GM12878 (cell line): ENCODE results near the gene IL26. TPM values are rescaled to one million over a fixed set of nuclear protein-coding genes. Genes with fewer than 3 reads are reported as not detected.

Experiments
- ATAC-seq: fragments of 200-7000 bp; cut with Tn5 transposase; 3 replicates; pipeline ENCODE4 v1.9.1; 2020; ENCODE audit warnings: mild to moderate bottlenecking, moderate library complexity
- BruUV-seq: library from RNA; stranded (reverse); fragments of 400-500 nt; replicated peaks from 2 replicates; lab custom pipeline; 2021; lab: Mats Ljungman, UMichigan
- CTCF ChIA-PET: fragments of 300-600 bp; sonication (Branson Sonifier 250); formaldehyde crosslinking; extraction: SDS; loops from one replicate; lab custom pipeline; 2021; ENCODE audit warnings: inconsistent platforms; lab: Yijun Ruan, JAX
- POLR2A ChIA-PET: fragments of 350-600 bp; formaldehyde crosslinking; extraction: SDS; loops from one replicate; lab custom pipeline; 2021; ENCODE audit warnings: inconsistent platforms; lab: Charles Lee
- RAD21 ChIA-PET: fragments of 300-600 bp; sonication (Branson Sonifier 250); formaldehyde crosslinking; loops from one replicate; lab custom pipeline; 2023; ENCODE audit warnings: antibody characterized with exemption; ENCODE audit not compliant: unreplicated experiment; lab: Charles Lee
- SMC1A ChIA-PET: fragments of 300-600 bp; sonication (Branson Sonifier 250); formaldehyde crosslinking; loops from one replicate; lab custom pipeline; 2023; ENCODE audit not compliant: unreplicated experiment, uncharacterized antibody; lab: Charles Lee
- DNase-seq: peaks from one replicate; pipeline ENCODE4 v3.0.0-alpha.2; 2011; ENCODE audit warnings: low read depth, low spot score
- FAIRE-seq: peaks from 3 replicates; lab custom pipeline; 2011; peaks lifted over from hg19 to GRCh38; lab: Jason Lieb, UNC
- H2AFZ ChIP-seq: 2 replicates; pipeline ENCODE4 v1.6.0; 2011; ENCODE audit warnings: low read depth, low read length, control low read depth; ENCODE audit not compliant: control insufficient read depth
- H3K27ac ChIP-seq: 2 replicates; pipeline ENCODE4 v1.5.1; 2011; ENCODE audit warnings: control low read depth; ENCODE audit not compliant: control insufficient read depth, insufficient read depth
- H3K27me3 ChIP-seq, 2 experiments: replicated peaks in 1 of 2; 2 replicates each; pipeline versions ENCODE4 v1.6.0 to v1.6.1; 2011; ENCODE audit warnings: low read length in 1 of 2; ENCODE audit not compliant: control insufficient read depth in 2 of 2, insufficient read depth in 2 of 2
- H3K36me3 ChIP-seq, 2 experiments: 2 replicates each; pipeline ENCODE4 v1.5.1; 2011; ENCODE audit warnings: low read length in 1 of 2; ENCODE audit not compliant: control insufficient read depth in 2 of 2, insufficient read depth in 2 of 2
- H3K4me1 ChIP-seq: 2 replicates; pipeline ENCODE4 v1.6.1; 2011; ENCODE audit warnings: mild to moderate bottlenecking, low read length, moderate library complexity, mixed read lengths; ENCODE audit not compliant: control insufficient read depth, insufficient read depth
- H3K4me2 ChIP-seq: 2 replicates; pipeline ENCODE4 v1.6.0; 2011; ENCODE audit warnings: control low read depth; ENCODE audit not compliant: control insufficient read depth, insufficient read depth
- H3K4me3 ChIP-seq: fragments of 200-600 bp; sonication (generic); 2 replicates; pipeline ENCODE4 v1.5.1; 2016
- H3K79me2 ChIP-seq: 2 replicates; pipeline ENCODE4 v1.6.0; 2011; ENCODE audit warnings: low read length; ENCODE audit not compliant: control insufficient read depth, insufficient read depth
- H3K9ac ChIP-seq: 2 replicates; pipeline ENCODE4 v1.8.0; 2011; ENCODE audit warnings: low read length, control low read depth, mixed read lengths; ENCODE audit not compliant: control insufficient read depth, insufficient read depth
- H3K9me3 ChIP-seq: replicated peaks from 3 replicates; pipeline ENCODE4 v1.5.1; 2011; ENCODE audit warnings: mild to moderate bottlenecking, low read length; ENCODE audit not compliant: control insufficient read depth, insufficient read depth
- H4K20me1 ChIP-seq: 2 replicates; pipeline ENCODE4 v1.6.0; 2011; ENCODE audit not compliant: control insufficient read depth, insufficient read depth
- CREB1 ChIP-seq: IDR thresholded peaks from 2 replicates; pipeline ENCODE4 v1.6.1; 2012; ENCODE audit warnings: low read depth, mild to moderate bottlenecking, inconsistent platforms
- FOS ChIP-seq: IDR thresholded peaks from 3 replicates; pipeline ENCODE4 v1.6.1; 2011; ENCODE audit warnings: borderline replicate concordance; ENCODE audit not compliant: insufficient read length; ENCODE audit errors: extremely low read depth
- NFXL1 ChIP-seq: fragments of 450-650 bp; IDR thresholded peaks from 2 replicates; pipeline ENCODE4 v1.6.1; 2017; ENCODE audit warnings: antibody characterized with exemption, mild to moderate bottlenecking, borderline replicate concordance
- RB1 ChIP-seq: fragments of 450-650 bp; formaldehyde crosslinking; IDR thresholded peaks from 2 replicates; pipeline ENCODE4 v1.6.1; 2017; ENCODE audit warnings: mild to moderate bottlenecking, borderline replicate concordance
- SMAD1 ChIP-seq: fragments of 450-650 bp; IDR thresholded peaks from 2 replicates; pipeline ENCODE4 v1.6.1; 2018; ENCODE audit warnings: mild to moderate bottlenecking, low read depth; ENCODE audit not compliant: partially characterized antibody
- SREBF1 ChIP-seq: IDR thresholded peaks from 2 replicates; pipeline ENCODE4 v1.6.1; 2012; ENCODE audit warnings: mild to moderate bottlenecking, low read length
- TAF1 ChIP-seq: IDR thresholded peaks from 2 replicates; pipeline ENCODE4 v1.6.1; 2011; ENCODE audit warnings: mild to moderate bottlenecking, low read depth, low read length, borderline replicate concordance
- WRNIP1 ChIP-seq: IDR thresholded peaks from 2 replicates; pipeline ENCODE4 v1.6.1; 2011; ENCODE audit warnings: low read depth, low read length, improper control_type of control experiment, borderline replicate concordance
- ZNF274 ChIP-seq: IDR thresholded peaks from one replicate; pipeline ENCODE4 v1.8.0; 2011; ENCODE audit not compliant: insufficient read length, insufficient read depth
- WGBS: methylation state at CpG from one replicate; pipeline ENCODE4 v1.1.6; 2016; ENCODE audit warnings: low lambda C conversion rate; ENCODE audit not compliant: insufficient replicate concordance, insufficient coverage; ENCODE audit errors: missing lambda C conversion rate; 5-methylcytosine and 5-hydroxymethylcytosine counted together
- in situ Hi-C: fragments of 300-500 bp; cut with MboI; formaldehyde crosslinking; loops from 9 replicates; pipeline ENCODE4 v1.14.3; 2018; ENCODE audit warnings: mixed read lengths
- intact Hi-C: fragments of 100-400 bp; cut with micrococcal nuclease; formaldehyde crosslinking; loops from one replicate; pipeline ENCODE4 v1.14.2; 2022; ENCODE audit not compliant: unreplicated experiment
- polyA plus RNA-seq, 11 experiments: library from polyadenylated mRNA; depleted of rRNA in 4 of 11; unstranded in 6 of 11; stranded (reverse) in 5 of 11; fragments of >200 nt; fragmentation: Nextera tagmentation in 4 of 11; fragmentation: Illumina TruSeq in 1 of 11; extraction: Ambion mirVana in 4 of 11; extraction: Trizol in 1 of 11; gene quantifications; 1 replicate in 1 of 11; 2 replicates in 10 of 11; pipeline versions ENCODE4 v1.2.1 to v1.2.3, GENCODE V29; 2011 to 2016; ENCODE audit warnings: inconsistent platforms in 2 of 11, missing spikeins in 2 of 11, low read depth in 1 of 11
- total RNA-seq, 4 experiments: library from RNA; depleted of rRNA in 3 of 4; stranded (reverse); fragments of >200 nt in 3 of 4; fragmentation: Illumina TruSeq in 1 of 4; extraction: Trizol in 1 of 4; gene quantifications; 2 replicates each; pipeline versions ENCODE4 v1.2.1 to v1.2.3, GENCODE V29; 2013 to 2021
- TF ChIP-seq, protein P1 (sequence below): fragments of 450-650 bp; conservative IDR thresholded peaks from 2 replicates; pipeline ENCODE4 v1.6.1; 2017; ENCODE audit warnings: mild to moderate bottlenecking, moderate library complexity
- TF ChIP-seq, protein P2 (sequence below): IDR thresholded peaks from 2 replicates; pipeline ENCODE4 v1.6.1; 2011; ENCODE audit warnings: low read depth, mild to moderate bottlenecking, low read length, moderate library complexity, borderline replicate concordance; ENCODE audit errors: extremely low read depth
- TF ChIP-seq, protein P3 (sequence below): fragments of 450-650 bp; formaldehyde crosslinking; IDR thresholded peaks from 2 replicates; pipeline ENCODE4 v1.4.0; 2022; ENCODE audit warnings: mild to moderate bottlenecking, moderate library complexity

IL26 gene
- total and polyA plus RNA-seq, 10 of the 15 experiments (the other 5 are each of a cell fraction or from before 2014, with no cell fraction given): not detected

DNA sequence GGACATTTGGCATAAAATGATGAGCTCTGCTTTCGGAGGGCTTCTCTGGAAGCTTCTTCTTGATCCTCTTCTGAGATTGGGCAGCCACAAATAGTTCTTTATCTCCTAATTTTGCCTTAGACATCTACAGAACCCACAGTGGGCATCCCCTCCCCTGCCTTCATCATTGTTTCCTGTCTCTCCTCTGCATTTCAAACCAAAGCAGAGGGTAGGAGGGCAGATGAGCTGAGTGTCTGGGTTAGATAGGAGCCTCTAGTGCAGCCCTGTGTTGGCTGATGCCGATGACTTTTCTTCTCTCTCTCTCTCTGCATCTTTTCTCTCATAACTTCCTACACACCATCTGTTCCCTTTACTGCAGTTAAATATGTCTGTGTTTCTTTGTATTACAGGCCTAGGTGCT lies 8.5 kb upstream of the IL26 start (continued):
- TF ChIP-seq TAF1: no peak
- TF ChIP-seq, protein P1, sequence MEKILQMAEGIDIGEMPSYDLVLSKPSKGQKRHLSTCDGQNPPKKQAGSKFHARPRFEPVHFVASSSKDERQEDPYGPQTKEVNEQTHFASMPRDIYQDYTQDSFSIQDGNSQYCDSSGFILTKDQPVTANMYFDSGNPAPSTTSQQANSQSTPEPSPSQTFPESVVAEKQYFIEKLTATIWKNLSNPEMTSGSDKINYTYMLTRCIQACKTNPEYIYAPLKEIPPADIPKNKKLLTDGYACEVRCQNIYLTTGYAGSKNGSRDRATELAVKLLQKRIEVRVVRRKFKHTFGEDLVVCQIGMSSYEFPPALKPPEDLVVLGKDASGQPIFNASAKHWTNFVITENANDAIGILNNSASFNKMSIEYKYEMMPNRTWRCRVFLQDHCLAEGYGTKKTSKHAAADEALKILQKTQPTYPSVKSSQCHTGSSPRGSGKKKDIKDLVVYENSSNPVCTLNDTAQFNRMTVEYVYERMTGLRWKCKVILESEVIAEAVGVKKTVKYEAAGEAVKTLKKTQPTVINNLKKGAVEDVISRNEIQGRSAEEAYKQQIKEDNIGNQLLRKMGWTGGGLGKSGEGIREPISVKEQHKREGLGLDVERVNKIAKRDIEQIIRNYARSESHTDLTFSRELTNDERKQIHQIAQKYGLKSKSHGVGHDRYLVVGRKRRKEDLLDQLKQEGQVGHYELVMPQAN: no peak
- no peak for TF ChIP-seq RB1
- TF ChIP-seq, all 136 proteins: peak for 0

DNA sequence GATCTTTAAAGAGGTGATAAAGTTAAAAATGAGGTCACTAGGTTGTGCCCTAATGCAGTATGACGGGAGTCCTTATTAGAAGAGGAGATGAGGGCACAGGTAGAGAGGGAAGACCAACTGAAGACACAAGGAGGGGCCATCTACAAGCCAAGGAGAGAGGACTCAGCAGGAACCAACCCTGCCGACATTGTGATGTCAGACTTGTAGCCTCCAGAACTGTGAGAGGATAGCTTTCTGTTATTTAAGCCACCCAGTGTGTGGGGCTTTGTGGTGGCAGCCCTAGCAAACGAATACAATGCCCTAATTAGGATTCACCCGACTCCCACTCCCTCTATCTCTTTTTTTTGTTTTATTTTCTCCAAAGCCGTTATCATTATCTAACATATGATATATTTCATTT lies 7.9 kb upstream of the IL26 start:
- Histone ChIP-seq H3K4me2 (no peak overlapping the region), H4K20me1 (no peaks in the 10 kb centered on the region), H3K4me3 (no peak overlapping the region), H3K9ac (no peak overlapping the region), H3K79me2 (no peaks in the 10 kb centered on the region), H3K27me3 (no peaks in the 10 kb centered on the region), H2AFZ (no peak overlapping the region), H3K9me3 (no peaks in the 10 kb centered on the region), H3K36me3 (no peaks in the 10 kb centered on the region), H3K27ac (no peak overlapping the region), H3K4me1 (peaks cover 20% of the 10 kb centered on the region)
- ATAC-seq (no peak), DNase-seq (no peak), FAIRE-seq (no peak)
- SMC1A ChIA-PET: interaction anchor here (1.2 to 4.2 kb wide), 4 partner anchors 8 to 82 kb away, joined by 3 to 35 read pairs (median 4); partner anchors contain the start of gene IL22
- POLR2A ChIA-PET: no interaction called here
- in situ Hi-C loops: loop anchor here (5.0 kb wide), 1 partner anchor 79 kb away; no protein-coding TSS in a partner anchor
- BruUV-seq: no TSS peak
- intact Hi-C loops: no loop called here
- WGBS: 73% methylated on average over 5 of the region's 5 CpGs
- TF ChIP-seq SREBF1 (no peak), WRNIP1 (no peak), ZNF274 (no peak), NFXL1 (no peak), CREB1 (no peak), SMAD1 (no peak), FOS (no peak)
- TF ChIP-seq, protein P2, sequence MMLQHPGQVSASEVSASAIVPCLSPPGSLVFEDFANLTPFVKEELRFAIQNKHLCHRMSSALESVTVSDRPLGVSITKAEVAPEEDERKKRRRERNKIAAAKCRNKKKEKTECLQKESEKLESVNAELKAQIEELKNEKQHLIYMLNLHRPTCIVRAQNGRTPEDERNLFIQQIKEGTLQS: no peak
- TF ChIP-seq, protein P3, sequence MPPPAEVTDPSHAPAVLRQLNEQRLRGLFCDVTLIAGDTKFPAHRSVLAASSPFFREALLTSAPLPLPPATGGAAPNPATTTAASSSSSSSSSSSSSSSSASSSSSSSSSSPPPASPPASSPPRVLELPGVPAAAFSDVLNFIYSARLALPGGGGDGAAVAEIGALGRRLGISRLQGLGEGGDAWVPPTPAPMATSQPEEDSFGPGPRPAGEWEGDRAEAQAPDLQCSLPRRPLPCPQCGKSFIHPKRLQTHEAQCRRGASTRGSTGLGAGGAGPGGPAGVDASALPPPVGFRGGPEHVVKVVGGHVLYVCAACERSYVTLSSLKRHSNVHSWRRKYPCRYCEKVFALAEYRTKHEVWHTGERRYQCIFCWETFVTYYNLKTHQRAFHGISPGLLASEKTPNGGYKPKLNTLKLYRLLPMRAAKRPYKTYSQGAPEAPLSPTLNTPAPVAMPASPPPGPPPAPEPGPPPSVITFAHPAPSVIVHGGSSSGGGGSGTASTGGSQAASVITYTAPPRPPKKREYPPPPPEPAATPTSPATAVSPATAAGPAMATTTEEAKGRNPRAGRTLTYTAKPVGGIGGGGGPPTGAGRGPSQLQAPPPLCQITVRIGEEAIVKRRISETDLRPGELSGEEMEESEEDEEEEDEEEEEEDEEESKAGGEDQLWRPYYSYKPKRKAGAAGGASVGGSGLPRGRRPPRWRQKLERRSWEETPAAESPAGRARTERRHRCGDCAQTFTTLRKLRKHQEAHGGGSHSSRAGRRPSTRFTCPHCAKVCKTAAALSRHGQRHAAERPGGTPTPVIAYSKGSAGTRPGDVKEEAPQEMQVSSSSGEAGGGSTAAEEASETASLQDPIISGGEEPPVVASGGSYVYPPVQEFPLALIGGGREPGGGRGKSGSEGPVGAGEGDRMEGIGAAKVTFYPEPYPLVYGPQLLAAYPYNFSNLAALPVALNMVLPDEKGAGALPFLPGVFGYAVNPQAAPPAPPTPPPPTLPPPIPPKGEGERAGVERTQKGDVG (CRISPR knock-in tag): no peak
- RAD21 ChIA-PET: no interaction called here
- CTCF ChIA-PET: interaction anchor here (1.0 to 1.6 kb wide), 3 partner anchors 10 to 84 kb away, joined by 3 to 8 read pairs (median 5); no protein-coding TSS in a partner anchor
